Kidney glomerular epithelial cell (primary cell): ENCODE results near the gene RFX3.

ENCODE experiments used
- DNase-seq: peaks from one replicate; lab custom pipeline; 2025; lab: John Stamatoyannopoulos, UW

The RFX3 gene

GRCh38 chr9:3214741-3215140 is 311.1 kb downstream of the RFX3 start:
- DNase-seq = no peak

- no peak for DNase-seq
These were observed 320.2 kb downstream of the RFX3 start for GRCh38 chr9:3205421-3206095.

GRCh38 chr9:3200331-3200774 is 325.4 kb downstream of the RFX3 start:
- no peak for DNase-seq

- no peak for DNase-seq
These were observed 332.0 kb downstream of the RFX3 start for GRCh38 chr9:3193791-3194190.

GRCh38 chr9:3191715-3192114 is 334.1 kb downstream of the RFX3 start:
- DNase-seq = no peak

GRCh38 chr9:3189113-3189861 is 336.5 kb downstream of the RFX3 start:
- DNase-seq = no peak

GRCh38 chr9:3186751-3187150 is 339.1 kb downstream of the RFX3 start:
- no peak for DNase-seq

GRCh38 chr9:3181049-3181953 is 344.5 kb downstream of the RFX3 start:
- no peak for DNase-seq

GRCh38 chr9:3180696-3181048 is 345.1 kb downstream of the RFX3 start:
- no peak for DNase-seq

- DNase-seq = no peak
These were observed 346.1 kb downstream of the RFX3 start for GRCh38 chr9:3179711-3180110.

GRCh38 chr9:3177936-3178335 is 347.9 kb downstream of the RFX3 start:
- no peak for DNase-seq

- no peak for DNase-seq
These were observed 348.5 kb downstream of the RFX3 start for GRCh38 chr9:3177146-3177761.

- DNase-seq = no peak
These were observed 352.4 kb downstream of the RFX3 start for GRCh38 chr9:3173374-3173773.

- DNase-seq = no peak
These were observed 355.0 kb downstream of the RFX3 start for GRCh38 chr9:3170819-3171218.
